GM19023 (cell line): ENCODE results near the gene SLC25A22.
A peak's percentile ranks its signal among the peaks of the same experiment; 100 is the strongest.

ENCODE experiments used
- ATAC-seq: cut with Tn5 transposase; IDR thresholded peaks from one replicate; pipeline ENCODE4 v1.9.1; 2021; ENCODE audit warnings: mild to moderate bottlenecking, moderate library complexity; ENCODE audit not compliant: unreplicated experiment

SLC25A22 gene

DNA sequence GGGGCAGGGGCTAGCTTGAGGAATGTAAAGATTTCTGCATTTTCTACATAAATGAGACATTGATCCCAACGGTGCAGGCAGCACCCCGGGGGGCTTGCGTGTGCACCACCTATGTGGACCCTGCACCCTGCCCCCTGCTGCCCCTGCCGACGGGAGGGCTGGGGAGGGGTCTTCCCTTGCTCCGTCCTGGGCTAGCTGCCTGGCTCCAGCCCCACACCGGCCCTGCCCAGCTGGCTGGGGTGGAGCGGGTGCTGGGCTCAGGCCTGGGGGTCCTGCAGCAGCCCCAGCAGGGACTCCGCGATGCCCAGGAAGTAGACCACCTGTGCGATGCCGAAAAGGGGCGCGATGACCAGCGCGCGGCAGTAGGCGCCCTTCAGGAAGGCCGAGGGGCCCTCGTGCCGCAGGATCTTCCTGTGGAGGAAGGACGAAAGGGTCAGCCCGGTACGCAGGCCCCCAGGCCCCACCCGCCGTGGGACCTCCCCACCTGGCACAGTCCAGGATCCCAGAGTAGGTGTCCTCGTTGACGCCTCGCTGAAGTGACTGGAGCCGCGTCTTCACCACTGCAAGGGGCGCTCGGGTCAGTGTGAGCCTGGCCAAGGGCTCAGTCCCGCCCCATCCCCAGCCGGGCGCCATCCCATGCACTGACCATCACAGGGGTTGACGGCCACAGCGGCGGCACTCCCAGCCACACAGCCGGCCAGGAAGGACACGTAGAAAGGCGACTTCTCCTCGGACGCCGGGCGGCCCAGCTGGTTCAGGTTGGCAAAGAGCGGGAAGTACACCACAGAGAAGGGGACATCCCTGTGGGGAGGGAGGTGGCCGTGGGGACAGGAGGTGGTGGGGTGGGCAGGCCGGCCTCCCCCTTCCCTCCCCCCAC is 6.2 kb downstream of the SLC25A22 start:
- no peak for ATAC-seq

DNA sequence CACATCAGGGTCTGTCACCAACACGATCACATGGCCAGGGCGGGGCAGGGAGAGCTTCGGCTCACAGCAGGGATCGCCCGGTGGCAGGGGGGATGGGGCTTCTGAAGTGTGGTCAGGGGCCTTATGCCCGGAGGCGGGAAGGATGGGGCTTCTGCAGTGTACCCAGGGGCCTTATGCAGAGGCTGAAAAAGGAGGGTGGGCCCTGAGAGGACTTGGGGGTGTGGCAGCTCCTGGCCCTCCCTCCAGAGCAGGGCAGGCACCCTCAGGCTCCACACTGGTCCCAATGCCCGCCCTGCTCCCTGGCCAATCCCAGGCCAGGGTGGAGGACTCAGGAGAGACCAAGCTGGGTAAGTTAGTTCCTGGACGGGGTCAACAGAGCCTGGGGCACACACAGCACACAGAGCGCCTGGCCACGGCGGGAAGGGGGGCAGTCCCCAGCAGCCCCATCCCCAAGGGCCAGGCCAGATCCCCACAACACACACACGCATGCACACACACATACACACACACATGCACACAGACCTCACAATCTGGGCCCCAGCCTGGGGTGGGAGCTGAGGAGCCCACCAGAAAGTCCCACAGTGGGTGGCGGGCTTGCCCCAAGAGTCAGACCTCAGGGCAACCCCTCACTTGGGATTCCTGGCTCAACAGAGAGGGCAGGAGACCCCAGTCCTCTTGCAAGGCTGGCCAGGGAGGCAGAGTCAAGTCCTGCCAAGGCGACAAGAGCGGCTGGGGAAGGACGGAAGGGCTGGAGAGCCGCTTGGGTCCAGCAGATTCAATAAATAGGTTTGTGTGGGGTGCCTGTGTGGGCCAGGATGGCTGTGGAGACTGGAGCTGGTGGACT is 7.1 kb downstream of the SLC25A22 start:
- ATAC-seq, result no peak

DNA sequence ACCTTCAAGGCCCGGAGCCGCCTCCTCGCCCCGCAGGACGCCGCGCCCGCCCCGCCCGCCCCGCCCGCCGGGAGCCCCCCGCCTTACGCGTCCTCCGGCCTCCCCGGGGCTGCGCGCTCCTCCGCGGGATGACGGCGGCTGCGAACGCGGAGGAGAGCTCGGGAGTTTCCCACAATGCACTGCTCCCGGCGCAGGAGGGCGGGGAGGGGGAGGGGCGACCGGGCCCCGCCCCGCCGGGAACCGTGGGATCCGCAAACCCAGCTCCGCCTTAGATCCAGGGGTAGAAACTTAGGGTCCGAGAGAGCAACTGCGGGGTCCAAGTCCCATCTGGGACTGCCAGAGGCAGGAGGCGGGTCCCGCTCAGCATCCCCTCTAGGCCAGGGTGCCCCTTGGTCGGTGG is 8.1 kb downstream of the SLC25A22 start, which contains the start of gene CEND1:
TSS of gene CEND1 (minus strand) at position 148 of the 400 bp plus-strand sequence. CDS start 1,514 bp downstream, outside the sequence.
- no peak for ATAC-seq

DNA sequence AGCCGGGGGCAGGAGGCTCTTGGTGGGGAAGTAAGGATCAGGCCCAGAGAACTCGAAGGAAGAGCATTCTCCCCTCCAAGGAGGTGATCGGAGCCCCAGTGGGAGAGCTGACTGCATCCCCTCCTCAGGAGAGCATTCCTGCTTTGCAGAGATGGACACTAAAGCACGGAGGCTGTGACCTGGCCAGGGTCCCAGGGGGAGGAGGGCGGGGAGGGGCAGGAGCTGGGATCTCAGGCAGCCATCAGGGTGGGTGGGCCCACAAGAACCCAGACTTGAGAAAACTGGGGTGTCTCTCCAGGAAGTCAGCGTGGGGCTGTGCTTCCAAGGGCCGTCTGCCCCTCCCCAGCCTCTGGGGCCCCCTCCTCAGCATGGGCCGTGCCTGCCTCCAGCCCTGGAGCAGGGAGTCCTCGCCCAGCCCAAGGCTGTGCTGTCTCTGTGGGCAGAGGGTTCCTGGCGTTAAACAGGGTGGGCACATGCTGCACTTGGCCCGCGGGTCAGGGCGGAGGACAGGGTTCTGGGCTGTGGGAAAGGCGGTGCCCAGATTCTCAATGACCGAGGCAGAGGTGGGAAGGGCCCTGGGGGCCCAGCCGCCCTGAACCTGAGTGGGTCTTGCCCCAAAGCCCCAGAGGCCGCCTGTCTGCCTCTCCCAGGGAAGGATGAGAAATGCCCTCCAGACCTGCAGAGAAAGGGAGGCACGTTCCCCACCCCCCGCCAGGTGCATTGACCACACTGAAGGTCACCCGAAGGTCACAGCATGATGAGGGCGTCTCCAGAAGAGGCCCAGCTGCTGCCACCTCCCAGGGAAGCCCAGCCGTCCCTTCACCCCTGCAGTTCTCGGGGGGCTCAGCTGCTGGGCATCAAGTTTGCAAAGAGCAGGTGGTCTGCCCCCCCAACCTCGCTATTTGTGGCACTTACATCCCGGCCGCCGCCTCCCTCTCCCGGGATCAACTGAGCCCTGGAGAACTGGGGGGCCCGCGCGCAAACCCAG is 8.8 kb downstream of the SLC25A22 start:
- ATAC-seq, result no peak

DNA sequence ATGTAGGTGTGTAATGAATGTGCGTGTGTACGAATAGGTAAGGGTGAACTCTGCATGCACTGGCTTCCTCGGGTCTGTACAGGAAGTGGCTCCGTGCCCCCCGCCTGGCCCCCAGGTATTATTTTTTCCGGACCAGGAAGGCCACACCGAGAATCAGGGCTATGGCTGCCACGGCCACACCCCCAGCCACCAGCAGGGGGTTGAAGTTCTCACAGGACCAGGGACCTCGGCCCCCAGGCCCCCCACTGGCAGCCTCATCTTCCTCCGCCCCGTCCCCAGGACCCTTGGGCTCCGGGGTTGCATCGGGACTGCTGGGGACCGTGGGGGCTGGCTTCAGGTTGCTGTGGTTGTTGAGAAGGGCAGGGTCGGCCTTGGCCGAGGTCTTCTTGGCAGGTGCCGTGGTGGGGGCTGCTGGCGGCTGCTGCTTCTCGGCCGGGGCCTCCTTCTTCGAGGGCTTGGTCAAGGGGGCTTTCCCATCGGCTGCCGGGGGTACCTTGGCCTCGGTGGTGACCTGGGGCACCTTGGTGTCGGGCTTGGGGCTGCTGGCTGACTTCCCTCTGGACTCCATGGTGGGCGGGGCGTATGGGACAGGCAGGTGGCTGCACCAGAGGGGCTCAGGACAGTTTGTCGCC is 10.0 kb downstream of the SLC25A22 start:
- no peak for ATAC-seq

DNA sequence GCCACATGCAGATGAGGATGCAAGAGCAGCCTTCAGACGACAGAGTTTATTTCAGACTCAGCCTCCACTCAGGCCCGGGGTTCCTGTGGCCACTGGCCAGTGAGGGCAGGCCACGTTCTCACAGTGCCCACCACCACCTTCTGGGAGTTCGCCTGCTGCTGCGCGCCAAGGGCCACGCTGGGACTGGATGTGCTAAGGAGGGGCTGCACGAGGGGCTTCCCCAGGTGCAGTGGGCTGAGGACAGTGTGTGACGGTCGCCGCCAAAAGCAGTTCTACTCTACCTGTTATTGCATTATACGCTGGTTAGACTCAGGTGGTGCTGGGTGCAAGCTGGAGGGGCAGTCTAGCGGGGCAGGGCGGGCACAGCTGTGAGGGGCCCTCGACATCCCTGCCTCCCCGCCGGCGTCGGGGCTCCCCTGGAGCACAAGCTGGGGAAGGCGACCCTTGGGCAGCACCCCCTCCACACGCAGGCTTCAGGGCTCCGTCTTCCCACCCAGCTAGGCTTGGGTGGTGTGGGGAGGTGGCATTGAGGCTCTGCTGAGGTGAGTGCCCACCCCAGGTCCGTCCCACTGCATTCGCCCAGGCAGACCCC is 10.9 kb downstream of the SLC25A22 start:
- ATAC-seq, result no peak

DNA sequence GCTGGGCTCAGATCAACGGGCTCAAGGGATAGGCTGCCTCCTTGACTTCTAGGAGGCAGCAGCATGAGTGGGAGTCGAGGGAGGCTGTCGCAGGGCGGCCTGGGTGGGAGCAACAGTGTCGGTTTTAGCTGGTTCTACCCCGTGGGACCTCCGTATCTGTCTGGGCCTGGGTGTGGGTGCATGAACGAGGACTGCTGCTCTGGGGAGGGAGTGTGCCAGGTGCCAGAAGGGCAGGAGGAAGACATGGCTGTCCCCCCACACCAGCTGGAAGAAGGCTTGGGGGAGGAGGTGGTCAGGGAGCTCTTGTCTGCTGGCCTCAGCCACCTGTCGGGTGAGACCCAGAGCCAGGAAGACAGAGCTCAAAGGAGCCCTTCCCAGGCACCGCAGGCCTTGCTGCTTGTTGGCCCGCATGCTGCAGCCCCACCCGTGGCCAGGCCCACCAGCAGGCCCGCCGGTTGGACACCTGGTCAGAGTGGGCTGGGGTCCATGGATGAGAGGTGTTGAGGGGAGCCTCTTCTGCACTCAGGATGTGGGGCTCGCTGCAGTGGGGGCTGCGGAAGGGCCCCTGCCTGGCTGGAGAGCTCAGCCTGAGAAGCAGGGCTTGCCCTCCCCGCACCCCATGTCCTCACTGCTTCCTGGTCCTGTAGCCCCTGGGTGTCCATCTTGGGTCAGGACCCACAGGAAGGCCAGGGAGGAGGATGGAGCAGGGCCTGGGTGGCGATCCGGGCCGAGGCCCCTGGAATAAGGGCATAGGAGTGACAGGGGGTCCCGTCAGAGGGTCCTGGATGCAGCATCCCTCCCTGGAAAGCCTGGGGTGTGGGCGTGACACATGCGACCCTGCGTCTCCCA is 11.6 kb downstream of the SLC25A22 start:
- no peak for ATAC-seq

DNA sequence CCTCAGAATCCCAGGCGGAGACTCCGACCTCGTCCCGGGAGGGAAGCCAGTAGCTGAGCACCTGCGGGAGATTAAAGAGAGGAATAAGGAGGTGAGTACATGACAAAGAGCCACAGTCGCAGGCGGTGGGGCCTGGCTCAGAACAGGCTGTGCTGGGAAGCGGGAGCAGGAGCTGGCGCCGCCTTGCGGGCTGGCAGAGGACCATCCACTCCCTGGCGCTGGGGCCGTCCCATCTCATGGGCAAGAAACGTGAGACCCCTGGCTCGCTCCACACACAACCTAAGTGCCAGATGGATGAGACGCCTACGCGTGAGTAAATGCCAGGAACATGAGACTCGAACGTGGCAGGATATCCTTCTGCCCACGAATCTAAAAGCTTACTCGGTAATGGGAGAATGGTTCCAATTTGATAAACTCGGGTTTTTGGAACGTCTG is 14.5 kb downstream of the SLC25A22 start:
- no peak for ATAC-seq

DNA sequence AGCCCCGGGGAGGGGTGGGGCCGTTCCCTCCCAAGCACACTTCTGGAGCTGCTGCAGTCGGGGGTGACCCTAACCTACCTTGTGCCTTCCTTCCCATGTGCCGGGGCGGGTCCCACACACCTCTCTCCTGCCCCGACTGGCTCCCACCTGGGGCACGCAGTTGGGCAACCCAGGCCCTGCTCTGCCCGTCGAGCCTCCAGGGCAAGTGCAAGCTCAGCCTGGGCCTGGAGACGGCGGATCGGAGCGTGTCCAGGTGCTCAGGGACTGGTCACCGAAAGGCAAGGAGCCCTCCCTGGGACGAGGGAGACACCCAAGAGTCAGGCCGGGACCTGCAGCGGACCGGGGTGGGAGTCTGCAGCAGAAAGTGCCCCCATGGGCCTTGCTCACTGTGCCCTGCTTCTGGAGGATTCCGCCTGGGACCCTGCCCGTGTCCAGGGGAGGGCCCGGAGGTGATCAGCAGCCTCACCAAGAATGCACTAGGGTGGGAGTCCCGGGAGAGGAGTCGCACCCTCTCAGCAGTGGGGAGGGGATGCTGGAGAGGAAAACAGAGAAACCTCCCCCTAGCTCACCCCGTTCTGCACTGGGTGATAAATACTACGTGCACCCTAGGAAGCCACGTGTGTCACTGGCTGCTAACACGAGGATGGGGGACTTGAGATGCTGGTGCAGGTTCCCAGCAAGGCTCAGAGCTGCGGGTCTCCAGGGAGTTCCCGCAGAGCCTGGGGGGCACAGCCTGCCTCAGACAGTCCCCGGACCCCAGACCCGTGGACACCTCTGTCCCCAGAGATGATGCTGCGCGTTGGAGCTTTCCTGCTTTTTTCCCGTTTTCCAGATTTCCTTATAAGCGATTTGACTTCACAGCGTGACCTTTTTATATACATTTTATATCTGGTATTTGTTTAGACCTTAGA is 15.6 kb downstream of the SLC25A22 start:
- no peak for ATAC-seq

DNA sequence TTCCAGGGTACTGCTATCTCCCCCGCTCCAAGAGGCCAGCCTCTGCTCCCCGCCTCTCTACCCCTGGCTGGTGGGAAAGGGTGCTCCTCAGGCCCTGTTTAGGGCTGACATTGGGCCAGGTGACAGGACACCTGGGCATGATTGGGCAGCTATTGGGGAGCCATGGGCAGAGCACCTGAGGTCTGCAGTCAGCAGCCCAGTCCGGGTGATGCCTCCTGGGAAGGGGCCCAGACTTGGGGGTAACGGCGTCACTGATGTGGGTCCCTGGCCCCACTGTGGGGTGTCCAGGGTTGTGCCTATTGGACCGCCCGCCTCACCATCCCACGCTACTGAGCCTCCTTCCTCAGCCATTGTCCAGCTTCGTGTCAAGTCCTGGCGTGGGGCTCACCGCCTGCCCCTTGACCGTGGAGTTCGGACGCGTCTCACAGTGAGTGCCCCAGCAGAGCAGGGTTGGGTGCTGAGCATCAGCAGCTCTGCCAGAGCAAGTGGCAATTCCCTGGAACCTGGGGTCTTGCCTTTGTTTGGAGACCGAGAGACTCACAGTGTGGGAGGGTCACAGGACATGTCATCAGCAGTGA is 18.0 kb downstream of the SLC25A22 start:
- no peak for ATAC-seq

DNA sequence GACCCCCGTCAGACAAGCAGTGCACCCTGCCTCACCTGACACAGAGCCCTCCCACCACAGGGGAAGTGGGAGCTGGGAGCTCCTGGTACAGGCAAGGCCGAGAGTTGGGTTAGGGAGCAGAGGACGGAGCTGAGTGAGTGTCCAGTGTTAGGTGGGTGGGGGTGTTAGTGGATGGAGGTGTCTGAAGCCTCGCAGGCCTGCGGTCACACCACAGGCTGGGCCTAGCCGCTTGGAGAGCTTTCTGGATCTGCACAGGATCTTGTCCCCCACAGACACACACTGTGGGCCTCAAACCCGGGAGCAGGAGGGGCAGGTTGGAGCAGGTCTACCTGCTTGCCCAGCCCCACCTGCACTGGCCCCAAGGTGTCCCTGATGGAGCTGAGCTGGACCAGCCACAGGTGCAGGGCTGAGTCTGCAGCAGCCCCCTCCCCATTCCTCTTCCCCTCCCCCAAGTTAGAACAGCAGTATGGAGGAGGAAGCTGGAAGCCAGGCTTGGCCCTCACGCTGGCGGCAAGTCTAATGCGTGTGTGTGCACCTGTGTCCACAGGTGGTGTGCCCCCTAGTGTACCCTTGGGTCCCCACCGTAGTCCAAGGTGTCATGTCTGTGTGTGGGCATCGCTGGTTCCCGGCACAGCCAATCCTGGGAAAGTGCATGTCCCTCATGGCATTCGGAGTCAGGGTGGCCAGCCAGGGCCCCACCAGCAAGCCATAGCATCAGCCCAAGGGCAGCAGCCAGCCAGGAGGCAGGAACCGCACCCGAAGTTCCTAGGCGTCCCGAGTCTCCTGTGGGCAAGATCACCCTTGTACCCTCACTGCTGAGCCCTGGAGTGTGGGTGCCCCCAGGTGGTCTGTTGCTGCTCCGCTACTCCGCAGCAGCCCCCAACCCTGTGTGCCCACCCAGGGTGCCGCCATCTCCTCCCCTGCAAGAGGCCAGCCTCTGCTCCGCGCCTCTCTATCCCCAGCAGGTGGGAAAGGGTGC is 18.8 kb downstream of the SLC25A22 start:
- no peak for ATAC-seq

DNA sequence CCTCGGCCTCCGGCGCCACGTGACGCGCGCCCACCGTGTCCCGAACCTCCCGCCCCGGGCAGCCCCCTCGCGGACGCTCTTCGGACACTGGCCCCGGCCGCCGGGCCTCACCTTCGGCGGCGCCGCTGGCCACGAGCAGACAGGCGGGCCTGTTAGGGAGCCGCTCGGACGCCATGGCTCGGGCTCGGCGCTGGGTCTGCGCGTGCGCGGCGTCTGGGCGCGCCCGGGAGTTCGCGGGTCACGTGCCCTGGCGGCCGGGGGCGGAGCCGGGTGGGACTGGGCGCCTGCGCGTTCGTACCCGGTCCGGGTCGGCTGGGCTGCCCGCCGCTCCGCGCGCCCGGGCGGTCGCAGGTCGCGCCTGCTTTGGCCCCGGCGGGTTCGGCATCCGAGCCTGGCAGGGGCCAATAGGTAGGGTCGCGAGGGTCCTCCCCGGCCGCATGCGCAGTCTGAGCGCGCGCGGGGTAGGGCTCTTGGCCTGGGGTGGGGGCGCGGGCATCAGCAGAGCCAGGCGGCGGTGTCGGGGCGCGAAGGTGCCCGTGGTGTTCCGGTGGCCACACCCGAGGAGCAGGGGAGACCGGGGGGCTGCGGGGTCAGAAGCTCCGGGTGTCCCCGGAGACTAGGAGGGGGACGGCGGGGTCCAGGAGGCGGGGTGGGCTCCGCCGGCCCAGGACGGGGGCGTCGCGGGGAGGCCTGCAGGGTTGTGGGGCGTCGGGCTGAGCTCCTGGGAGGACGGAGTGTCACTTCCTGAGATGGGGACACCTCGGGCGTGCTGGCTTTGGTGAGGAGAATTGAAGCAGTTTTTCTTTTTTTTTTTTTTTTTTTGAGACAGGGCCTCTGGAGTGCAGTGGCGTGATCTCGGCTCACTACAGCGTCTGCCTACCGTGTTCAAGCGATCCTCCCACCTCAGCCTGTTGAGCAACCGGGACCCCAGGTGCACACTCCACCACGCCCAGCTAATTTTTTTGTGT is 20.5 kb downstream of the SLC25A22 start, which contains the start of gene GATD1:
TSS of gene GATD1 (minus strand) at position 200 of the 968 bp plus-strand sequence. CDS start at position 175, 25 bp downstream.
- ATAC-seq, result peak; percentile 80

DNA sequence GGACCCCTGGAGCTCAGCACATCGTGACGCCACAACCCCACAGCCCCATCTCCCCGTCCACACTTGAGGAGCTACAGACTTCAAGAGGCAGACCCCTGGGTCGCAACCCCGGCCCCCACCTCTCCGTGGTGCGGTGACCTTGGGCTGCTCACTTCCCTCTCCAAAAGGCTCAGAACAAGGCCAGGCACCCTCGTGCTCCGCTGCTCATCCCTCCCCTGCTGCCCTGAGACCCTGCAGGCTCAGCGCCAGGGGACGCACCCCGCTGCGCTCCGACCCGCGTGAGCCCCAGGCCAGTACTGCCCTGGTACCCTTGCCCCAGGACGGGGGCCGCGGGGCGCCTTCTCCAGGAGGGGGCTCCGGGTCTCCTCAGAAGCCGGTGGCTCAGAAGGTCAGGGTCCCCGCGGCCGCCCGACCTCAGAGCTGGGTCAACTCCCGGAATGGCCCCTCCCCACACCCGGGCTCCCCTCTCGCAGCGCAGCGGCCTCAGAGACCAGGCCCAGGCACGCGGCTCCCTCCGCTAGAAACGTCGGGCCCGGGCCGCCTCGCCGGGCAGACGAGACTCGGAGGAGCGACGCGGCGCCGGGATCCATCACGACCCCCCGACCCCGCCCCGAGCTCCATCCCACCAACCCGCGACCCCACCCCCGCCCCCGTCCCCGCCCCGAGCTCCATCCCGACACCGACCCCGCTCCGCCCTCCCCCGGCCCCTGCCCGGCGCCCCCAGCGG is 21.4 kb downstream of the SLC25A22 start:
- peak; percentile 53 for ATAC-seq

DNA sequence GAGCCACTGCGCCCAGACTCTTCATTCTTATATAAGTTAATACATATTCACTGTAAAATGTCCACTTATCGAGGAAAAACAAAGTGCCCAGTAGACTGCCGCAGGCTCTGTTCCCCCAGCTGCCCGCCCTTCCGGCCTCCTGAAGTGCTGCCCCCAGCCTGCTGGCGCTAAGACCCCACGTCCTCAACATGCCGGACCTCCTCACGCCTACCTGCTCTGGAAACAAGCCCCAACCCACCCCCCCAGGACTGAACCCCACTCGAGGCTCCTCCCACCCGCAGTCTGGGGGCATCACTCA is 21.9 kb downstream of the SLC25A22 start:
- ATAC-seq, result no peak
